ENCODE measurements around the gene PRF1. TPM values are rescaled to one million over a fixed set of nuclear protein-coding genes. Genes with fewer than 3 reads are reported as not detected.

The PRF1 gene
- total and polyA plus RNA-seq, 4 donors, result 2.5 to 3.1 (median 2.8) TPM

GRCh38 chr10:70576803-70577517 lies 25.6 kb downstream of the PRF1 start:
- WGBS, result 68% methylated on average over 2 of the region's 2 CpGs
- peaks cover 0 to 4% (median 2%) of the 10 kb centered on the region in 4 donors for H3K4me1 ChIP-seq (ENCODE audit: control insufficient read depth in 4 of 4, insufficient read depth in 4 of 4, low read length in 3 of 4)
- no peak overlapping the region for H3K9ac ChIP-seq (ENCODE audit: low read depth in 1 of 2, low read length in 2 of 2)
- DNase-seq (ENCODE audit: low spot score), result no peak
- H3K36me3 ChIP-seq (ENCODE audit: control insufficient read depth in 4 of 4, insufficient read depth in 3 of 4, low read depth in 1 of 4, low read length in 3 of 4), result no peaks in the 10 kb centered on the region
- H3K4me3 ChIP-seq (ENCODE audit: low read depth in 1 of 3, low read length in 3 of 3), result no peak overlapping the region
- H3K9me3 ChIP-seq (ENCODE audit: control insufficient read depth in 4 of 4, low read length in 3 of 4), result no peaks in the 10 kb centered on the region
- no peaks in the 10 kb centered on the region for H3K27me3 ChIP-seq (ENCODE audit: control insufficient read depth in 4 of 4, insufficient read depth in 4 of 4, low read length in 3 of 4)
- TF ChIP-seq NR2F2 (IDR thresholded peaks at IDR 0.05) (no peak), SP1 (IDR thresholded peaks at IDR 0.05) (no peak), FOXA2 (IDR thresholded peaks at IDR 0.05) (no peak), REST (IDR thresholded peaks at IDR 0.05) (no peak), ATF3 (IDR thresholded peaks at IDR 0.05) (no peak), TAF1 (conservative IDR thresholded peaks at IDR 0.05) (no peak), JUND (IDR thresholded peaks at IDR 0.05) (no peak), FOXA1 (IDR thresholded peaks at IDR 0.05) (no peak), MAX (IDR thresholded peaks at IDR 0.05) (no peak), RXRA (IDR thresholded peaks at IDR 0.05) (no peak), CTCF (IDR thresholded peaks at IDR 0.05; ENCODE audit: low read depth, low read length, missing input control) (no peak), ZBTB33 (IDR thresholded peaks at IDR 0.05) (no peak), HNF4A (conservative IDR thresholded peaks at IDR 0.05) (no peak), GABPA (IDR thresholded peaks at IDR 0.05 in 1 of 2, conservative IDR thresholded peaks at IDR 0.05 in 1 of 2) (no peak), YY1 (IDR thresholded peaks at IDR 0.05) (no peak), EGR1 (IDR thresholded peaks at IDR 0.05; ENCODE audit: low read depth in 2 of 2) (no peak)
- no peak overlapping the region for H3K27ac ChIP-seq (ENCODE audit: low read depth in 1 of 2, low read length in 2 of 2)
